Upper lobe of left lung (tissue), 6 donors: ENCODE results near the gene PVALB. TPM values are rescaled to one million over a fixed set of nuclear protein-coding genes. Genes with fewer than 3 reads are reported as not detected.

ENCODE experiments used
- ATAC-seq, 2 donors: fragments of 200-7000 bp; cut with Tn5 transposase; one replicate each; pipeline ENCODE4 v1.9.1; 2022; ENCODE audit warnings: mild to moderate bottlenecking in 2 of 2, moderate library complexity in 2 of 2; ENCODE audit not compliant: low FRiP score in 2 of 2
- DNase-seq, 2 donors: peaks; one replicate each; pipeline ENCODE4 v3.0.0-alpha.2; 2019 to 2020
- H3K27ac ChIP-seq, 4 donors: fragments of 200-600 bp; sonication (generic); one replicate each; pipeline ENCODE4 v1.5.1; 2016 to 2019
- H3K27me3 ChIP-seq, 4 donors: fragments of 200-600 bp; sonication (generic); one replicate each; pipeline ENCODE4 v1.5.1; 2017 to 2019
- H3K36me3 ChIP-seq, 4 donors: fragments of 200-600 bp; sonication (generic); one replicate each; pipeline ENCODE4 v1.5.1; 2016 to 2019
- H3K4me1 ChIP-seq, 4 donors: fragments of 200-600 bp; sonication (generic); one replicate each; pipeline ENCODE4 v1.5.1; 2018 to 2019
- H3K4me3 ChIP-seq, 4 donors: fragments of 200-600 bp; sonication (generic); one replicate each; pipeline ENCODE4 v1.5.1; 2017 to 2019; ENCODE audit warnings: mild to moderate bottlenecking in 2 of 4, moderate library complexity in 1 of 4
- H3K9me3 ChIP-seq, 4 donors: fragments of 200-600 bp; sonication (generic); one replicate each; pipeline ENCODE4 v1.5.1; 2018 to 2019
- EP300 ChIP-seq, 4 donors: sonication (generic); formaldehyde crosslinking; IDR thresholded peaks; one replicate each; pipeline ENCODE4 v1.5.1; 2017; ENCODE audit warnings: antibody characterized with exemption in 4 of 4, control low read depth in 2 of 4
- POLR2A ChIP-seq, 4 donors: fragments of 450-650 bp; IDR thresholded peaks; one replicate each; pipeline ENCODE4 v1.5.1; 2016 to 2017; ENCODE audit warnings: antibody characterized with exemption in 4 of 4, mild to moderate bottlenecking in 2 of 4
- POLR2AphosphoS5 ChIP-seq, 2 donors: sonication (generic); formaldehyde crosslinking; IDR thresholded peaks; one replicate each; pipeline ENCODE4 v1.5.1; 2017; ENCODE audit warnings: antibody characterized with exemption in 2 of 2
- WGBS, 2 donors: methylation state at CpG; one replicate each; pipeline ENCODE4 v1.1.5; 2017 to 2018; 5-methylcytosine and 5-hydroxymethylcytosine counted together
- total RNA-seq, 6 donors: library from RNA; depleted of rRNA in 4 of 6; stranded (reverse); fragments of >200 nt in 4 of 6; gene quantifications; one replicate each; pipeline versions ENCODE4 v1.1.0 to v1.2.1, GENCODE V29; 2016 to 2021
- TF ChIP-seq, protein P1 (sequence below), 6 experiments: fragments of 450-650 bp in 4 of 6; fragments of 200-600 bp in 2 of 6; sonication (generic) in 2 of 6; IDR thresholded peaks; one replicate each; pipeline ENCODE4 v1.5.1; 2016 to 2019; ENCODE audit warnings: antibody characterized with exemption in 6 of 6
- donor health status: DM: no; HTN: no; CAD: no; lungs with moderate emphysema.
- donor health status: DM: no; HTN: yes; CAD: no; lungs with severe emphysema.

PVALB gene
- total RNA-seq, 6 donors from 2014 or later = 1.5 to 3.3 (median 1.8) TPM; not detected in 3

- TF ChIP-seq EP300 (IDR thresholded peaks at IDR 0.05) = no peak
- no peak for TF ChIP-seq POLR2A (IDR thresholded peaks at IDR 0.05)
- TF ChIP-seq POLR2AphosphoS5 (IDR thresholded peaks at IDR 0.05) = no peak
- TF ChIP-seq, protein P1, sequence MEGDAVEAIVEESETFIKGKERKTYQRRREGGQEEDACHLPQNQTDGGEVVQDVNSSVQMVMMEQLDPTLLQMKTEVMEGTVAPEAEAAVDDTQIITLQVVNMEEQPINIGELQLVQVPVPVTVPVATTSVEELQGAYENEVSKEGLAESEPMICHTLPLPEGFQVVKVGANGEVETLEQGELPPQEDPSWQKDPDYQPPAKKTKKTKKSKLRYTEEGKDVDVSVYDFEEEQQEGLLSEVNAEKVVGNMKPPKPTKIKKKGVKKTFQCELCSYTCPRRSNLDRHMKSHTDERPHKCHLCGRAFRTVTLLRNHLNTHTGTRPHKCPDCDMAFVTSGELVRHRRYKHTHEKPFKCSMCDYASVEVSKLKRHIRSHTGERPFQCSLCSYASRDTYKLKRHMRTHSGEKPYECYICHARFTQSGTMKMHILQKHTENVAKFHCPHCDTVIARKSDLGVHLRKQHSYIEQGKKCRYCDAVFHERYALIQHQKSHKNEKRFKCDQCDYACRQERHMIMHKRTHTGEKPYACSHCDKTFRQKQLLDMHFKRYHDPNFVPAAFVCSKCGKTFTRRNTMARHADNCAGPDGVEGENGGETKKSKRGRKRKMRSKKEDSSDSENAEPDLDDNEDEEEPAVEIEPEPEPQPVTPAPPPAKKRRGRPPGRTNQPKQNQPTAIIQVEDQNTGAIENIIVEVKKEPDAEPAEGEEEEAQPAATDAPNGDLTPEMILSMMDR (IDR thresholded peaks at IDR 0.05) = no peak
- DNase-seq (no peak), ATAC-seq (peak in 1 of 2 donors; percentile 28)
- no peaks in the 10 kb centered on the region for H3K36me3 ChIP-seq
- H3K4me3 ChIP-seq = peak overlapping the region in 2 of 4 donors; percentile 10 to 28
- H3K27ac ChIP-seq = no peak overlapping the region
- 0 to 5% methylated on average over 4 to 11 of the region's 12 CpGs for WGBS, 2 donors
- H3K9me3 ChIP-seq = no peaks in the 10 kb centered on the region
- peaks cover 10 to 17% (median 13%) of the 10 kb centered on the region in 4 donors for H3K4me1 ChIP-seq
- peaks cover 0 to 46% (median 17%) of the 10 kb centered on the region in 4 donors for H3K27me3 ChIP-seq
Measured at GRCh38 chr22:36816339-36816635, 548 bp downstream of the PVALB start.

DNA sequence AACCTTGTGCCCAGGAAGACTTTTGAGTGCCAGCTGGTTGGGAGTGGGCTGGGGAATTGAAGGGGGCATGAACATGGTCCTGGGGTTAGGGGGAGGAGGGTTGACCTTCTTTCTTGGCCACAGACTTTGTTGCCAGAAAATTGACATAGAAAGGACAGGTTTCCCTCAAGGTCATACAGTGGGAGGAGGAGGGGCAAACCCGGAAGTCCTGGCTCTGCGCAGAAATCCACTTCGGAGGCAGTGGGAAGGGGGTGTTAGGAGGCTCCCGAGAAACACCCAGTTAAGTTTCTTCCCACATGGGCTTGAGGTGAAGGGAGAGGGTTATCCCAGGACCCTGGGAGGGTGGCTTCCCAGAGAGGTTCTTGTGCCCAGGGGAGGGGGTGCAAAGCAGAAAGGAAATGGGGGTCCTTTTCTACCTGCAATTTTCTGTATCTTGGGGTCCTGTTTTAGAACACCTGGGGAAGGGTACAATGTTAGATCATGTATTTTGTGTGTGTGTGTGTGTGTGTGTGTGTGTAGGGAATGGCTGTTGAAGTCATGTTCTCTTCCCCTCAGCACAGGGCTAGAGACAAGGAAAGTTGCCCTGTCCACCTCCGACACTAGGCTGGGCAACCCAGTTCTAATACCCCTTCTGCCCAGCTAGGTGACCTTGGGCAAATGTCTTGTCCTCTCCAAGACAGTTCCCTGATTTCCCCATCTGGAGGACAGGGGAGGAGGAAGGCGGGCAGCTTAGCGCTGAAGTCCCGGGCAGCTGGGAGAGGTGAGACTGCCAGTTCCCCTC, 1.1 kb downstream of the PVALB start:
- DNase-seq = no peak
- TF ChIP-seq EP300 (IDR thresholded peaks at IDR 0.05) (no peak), POLR2AphosphoS5 (IDR thresholded peaks at IDR 0.05) (no peak), POLR2A (IDR thresholded peaks at IDR 0.05) (no peak)
- TF ChIP-seq, protein P1 (IDR thresholded peaks at IDR 0.05) = no peak
- H3K27ac ChIP-seq = no peak overlapping the region
- no peak overlapping the region for H3K4me3 ChIP-seq
- H3K4me1 ChIP-seq = peaks cover 10 to 17% (median 13%) of the 10 kb centered on the region in 4 donors
- ATAC-seq = no peak
- peaks cover 0 to 46% (median 17%) of the 10 kb centered on the region in 4 donors for H3K27me3 ChIP-seq
- no peaks in the 10 kb centered on the region for H3K36me3 ChIP-seq
- WGBS, 2 donors = 28 to 46% methylated on average over 5 to 8 of the region's 8 CpGs
- no peaks in the 10 kb centered on the region for H3K9me3 ChIP-seq

DNA sequence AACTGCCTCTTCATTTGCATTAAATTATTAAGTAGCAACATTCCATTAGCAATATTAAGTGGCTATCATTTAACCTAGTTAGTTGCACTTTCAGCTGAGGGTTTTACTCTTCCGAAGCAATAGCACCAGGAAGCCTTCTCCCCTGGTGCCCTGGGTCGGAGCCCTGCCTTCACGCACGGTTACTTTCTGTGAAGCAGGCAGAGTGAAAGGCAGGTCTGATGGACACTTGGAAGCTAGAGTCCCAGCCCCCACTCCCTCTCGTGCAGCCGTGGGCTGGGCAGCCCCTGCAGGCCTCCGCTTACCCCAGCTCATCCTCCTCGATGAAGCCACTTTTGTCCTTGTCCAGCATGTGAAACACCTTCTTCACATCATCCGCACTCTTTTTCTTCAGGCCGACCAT, 2.0 kb downstream of the PVALB start:
- no peak for ATAC-seq
- no peaks in the 10 kb centered on the region for H3K9me3 ChIP-seq
- TF ChIP-seq POLR2A (IDR thresholded peaks at IDR 0.05) (no peak), POLR2AphosphoS5 (IDR thresholded peaks at IDR 0.05) (no peak), EP300 (IDR thresholded peaks at IDR 0.05) (no peak)
- TF ChIP-seq, protein P1 (IDR thresholded peaks at IDR 0.05) = no peak
- WGBS, 2 donors = 68 to 72% methylated on average over 10 of the region's 10 CpGs
- no peak overlapping the region for H3K27ac ChIP-seq
- DNase-seq = no peak
- no peaks in the 10 kb centered on the region for H3K36me3 ChIP-seq
- H3K27me3 ChIP-seq = peaks cover 0 to 46% (median 17%) of the 10 kb centered on the region in 4 donors
- peaks cover 10 to 17% (median 13%) of the 10 kb centered on the region in 4 donors for H3K4me1 ChIP-seq
- no peak overlapping the region for H3K4me3 ChIP-seq

- Histone ChIP-seq H3K4me3 (no peak overlapping the region), H3K27me3 (peaks cover 0 to 11% (median under 1%) of the 10 kb centered on the region in 4 donors), H3K36me3 (no peaks in the 10 kb centered on the region), H3K27ac (no peak overlapping the region), H3K9me3 (no peaks in the 10 kb centered on the region), H3K4me1 (peaks cover 0 to 4% (median 3%) of the 10 kb centered on the region in 4 donors)
- ATAC-seq (no peak), DNase-seq (no peak)
- 79 to 85% methylated on average over 3 of the region's 3 CpGs for WGBS, 2 donors
- TF ChIP-seq, protein P1 (IDR thresholded peaks at IDR 0.05) = no peak
Measured at GRCh38 chr22:36811094-36811800, 5.6 kb downstream of the PVALB start.
